HG03025 (cell line): Measurements from ENCODE around the gene MMEL1.
"Not testable (repeated sequence)": the region's sequence is repeated elsewhere in the genome, so short reads cannot be mapped to it uniquely, and the experiment has no call there.

Experiments
- ATAC-seq: cut with Tn5 transposase; IDR thresholded peaks from one replicate; pipeline ENCODE4 v1.9.1; 2021; ENCODE audit warnings: mild to moderate bottlenecking, moderate library complexity; ENCODE audit not compliant: unreplicated experiment, low FRiP score

The MMEL1 gene

DNA sequence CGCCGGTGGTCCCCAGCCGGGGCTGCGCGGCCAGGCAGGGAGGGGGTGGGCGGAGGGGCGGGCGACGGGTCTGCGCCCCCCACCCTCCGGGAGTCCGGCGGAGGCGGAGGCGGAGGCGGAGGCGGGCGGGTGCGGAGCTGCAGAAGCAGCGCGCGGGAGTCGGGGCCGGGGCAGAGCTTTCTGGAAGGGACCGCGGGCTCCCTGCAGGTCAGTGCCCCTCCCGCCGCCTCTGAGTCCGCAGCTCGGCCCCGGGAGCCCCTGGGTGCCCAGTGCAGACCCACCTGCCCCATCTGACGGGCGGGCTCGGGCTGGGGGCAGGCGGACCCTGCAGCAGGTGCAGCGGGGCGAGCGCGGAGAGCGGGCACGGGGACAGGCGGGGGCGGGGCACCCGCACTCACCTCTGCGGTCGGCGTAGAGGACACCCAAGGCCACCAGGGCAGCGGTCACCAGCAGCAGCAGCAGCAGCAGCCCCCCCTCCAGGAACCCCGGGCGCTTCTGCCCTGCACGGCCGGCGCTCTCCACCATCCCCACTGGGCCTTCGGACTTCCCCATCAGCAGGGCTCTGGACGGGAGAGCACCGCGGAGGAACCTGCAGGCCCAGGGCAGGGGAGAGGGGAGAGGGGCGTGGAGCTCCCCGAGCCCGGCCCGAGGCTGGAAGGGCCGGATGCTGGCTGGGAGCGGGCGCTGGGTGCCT is 3.7 kb downstream of the MMEL1 start:
- ATAC-seq: no peak

DNA sequence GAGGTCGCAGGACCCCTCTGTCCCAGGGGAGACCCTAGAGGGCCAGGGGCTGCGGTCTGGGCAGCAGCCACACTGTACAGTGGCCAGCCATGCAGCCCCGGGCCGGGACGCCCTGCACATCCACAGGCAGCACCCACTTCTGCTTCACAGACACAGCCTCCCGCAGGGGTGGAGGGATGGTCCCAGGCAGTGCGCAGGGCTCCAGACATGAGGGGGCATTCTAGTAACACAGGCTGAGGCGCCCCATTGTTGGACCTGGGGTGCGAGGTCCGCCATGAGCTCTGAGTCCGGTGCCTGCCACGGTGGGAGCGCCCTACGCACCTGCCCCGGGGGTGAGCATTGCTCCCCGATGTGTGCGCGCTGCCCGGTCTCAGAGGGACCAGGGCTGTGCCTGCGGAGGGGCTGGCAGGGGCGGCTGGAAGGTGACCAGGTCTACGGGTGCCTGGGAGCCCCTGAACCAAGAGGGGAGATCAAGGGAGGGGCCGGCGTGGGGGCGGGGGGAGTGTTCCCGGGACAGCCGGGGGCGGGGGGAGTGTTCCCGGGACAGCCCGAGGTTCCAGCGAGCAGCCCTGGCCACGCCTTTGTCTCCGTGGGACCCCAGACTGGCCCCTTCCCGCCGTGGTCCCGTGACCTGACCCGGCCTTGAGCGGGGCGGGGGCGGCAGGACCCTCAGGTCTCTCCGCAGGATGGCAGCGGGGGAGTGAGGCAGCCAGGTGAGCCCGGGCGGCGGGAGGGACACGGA is 4.5 kb downstream of the MMEL1 start:
- ATAC-seq: no peak

DNA sequence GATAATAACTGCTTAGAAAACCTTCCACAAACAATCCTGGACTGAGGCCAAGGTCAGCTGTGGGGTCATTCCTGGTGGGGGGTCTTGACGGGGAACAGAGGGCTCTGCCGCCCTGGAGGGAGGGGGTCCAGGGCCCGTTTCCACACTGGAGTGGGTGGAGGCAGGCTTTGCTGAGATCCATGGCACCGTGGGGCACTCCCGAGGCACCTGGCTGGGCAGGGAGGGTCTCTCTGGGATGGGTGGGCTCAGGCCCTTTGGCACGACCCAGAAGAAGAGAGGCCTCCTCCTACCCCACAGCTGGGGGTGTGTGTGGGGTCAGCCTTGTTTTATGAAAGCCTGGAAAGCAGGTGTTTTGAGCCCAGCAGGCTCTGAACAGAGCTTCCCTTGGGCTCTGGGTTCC is 5.1 kb downstream of the MMEL1 start:
- ATAC-seq: no peak

- not testable (repeated sequence) for ATAC-seq
Observed at GRCh38 chr1:2625748-2626147, 7.1 kb downstream of the MMEL1 start.

- ATAC-seq: no peak
Observed at GRCh38 chr1:2625311-2625710, 7.5 kb downstream of the MMEL1 start.

DNA sequence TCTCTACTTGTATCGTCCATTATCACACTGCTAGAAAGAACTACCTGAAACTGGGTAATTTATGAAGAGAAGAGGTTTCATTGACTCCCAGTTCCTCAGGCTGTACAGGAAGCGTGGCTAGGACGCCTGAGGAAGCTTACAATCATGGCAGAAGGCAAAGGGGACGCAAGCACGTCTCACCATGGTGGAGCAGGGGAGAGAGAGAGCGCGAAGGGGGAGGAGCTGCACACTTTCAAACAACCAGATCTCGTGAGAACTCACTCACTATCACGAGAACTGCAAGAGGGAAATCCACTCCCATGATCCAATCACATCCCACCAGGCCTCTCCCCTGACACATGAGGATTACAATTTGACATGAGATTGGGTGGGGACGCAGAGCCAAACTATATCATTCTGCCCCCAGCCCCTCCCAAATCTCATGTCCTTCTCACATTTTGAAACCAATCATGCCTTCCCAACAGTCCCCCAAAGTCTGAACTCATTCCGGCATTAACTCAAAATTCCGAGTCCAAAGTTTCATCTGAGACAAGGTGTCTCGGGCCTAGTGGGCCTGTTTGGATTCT is 8.0 kb downstream of the MMEL1 start:
- no peak for ATAC-seq

DNA sequence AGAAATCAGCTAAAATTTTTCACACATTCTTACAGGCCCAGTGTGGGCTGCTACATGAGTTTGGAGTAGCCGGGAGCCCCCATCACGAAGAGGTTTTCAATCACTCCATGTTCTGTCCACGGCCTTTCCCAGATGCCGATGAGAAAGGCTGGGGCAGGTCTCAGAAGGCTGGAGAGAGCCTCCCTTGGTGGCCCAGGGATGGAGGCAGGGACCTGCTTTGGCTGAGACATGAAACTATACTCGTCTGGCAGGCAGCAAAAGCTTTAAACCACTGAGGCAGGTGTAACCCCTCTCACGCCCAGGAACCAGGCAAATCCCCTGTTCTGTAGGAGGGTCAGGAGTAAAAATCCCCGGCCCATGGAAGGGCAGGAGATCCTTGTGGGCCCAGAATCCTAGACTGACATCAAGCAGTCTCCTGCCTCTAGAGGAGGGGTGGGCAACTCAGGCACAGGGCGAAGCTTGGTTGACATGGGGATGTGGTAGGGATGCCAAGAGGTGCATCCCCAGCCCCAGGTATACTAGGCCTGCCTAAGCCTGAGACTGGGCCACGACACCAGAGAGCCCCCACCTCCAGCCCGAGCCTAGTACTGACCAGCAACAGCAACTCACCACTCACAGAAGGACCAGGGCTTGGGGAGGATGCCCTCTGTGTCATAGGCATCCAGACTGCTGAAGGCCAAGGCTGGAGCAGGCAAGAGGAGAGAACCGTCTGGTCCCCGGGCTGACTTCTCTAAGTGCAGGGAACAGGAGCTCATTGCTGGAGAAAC is 9.1 kb downstream of the MMEL1 start:
- ATAC-seq: no peak

- no peak for ATAC-seq
Observed at GRCh38 chr1:2617971-2618470, 14.8 kb downstream of the MMEL1 start.

- no peak for ATAC-seq
Observed at GRCh38 chr1:2614145-2614544, 18.7 kb downstream of the MMEL1 start.

DNA sequence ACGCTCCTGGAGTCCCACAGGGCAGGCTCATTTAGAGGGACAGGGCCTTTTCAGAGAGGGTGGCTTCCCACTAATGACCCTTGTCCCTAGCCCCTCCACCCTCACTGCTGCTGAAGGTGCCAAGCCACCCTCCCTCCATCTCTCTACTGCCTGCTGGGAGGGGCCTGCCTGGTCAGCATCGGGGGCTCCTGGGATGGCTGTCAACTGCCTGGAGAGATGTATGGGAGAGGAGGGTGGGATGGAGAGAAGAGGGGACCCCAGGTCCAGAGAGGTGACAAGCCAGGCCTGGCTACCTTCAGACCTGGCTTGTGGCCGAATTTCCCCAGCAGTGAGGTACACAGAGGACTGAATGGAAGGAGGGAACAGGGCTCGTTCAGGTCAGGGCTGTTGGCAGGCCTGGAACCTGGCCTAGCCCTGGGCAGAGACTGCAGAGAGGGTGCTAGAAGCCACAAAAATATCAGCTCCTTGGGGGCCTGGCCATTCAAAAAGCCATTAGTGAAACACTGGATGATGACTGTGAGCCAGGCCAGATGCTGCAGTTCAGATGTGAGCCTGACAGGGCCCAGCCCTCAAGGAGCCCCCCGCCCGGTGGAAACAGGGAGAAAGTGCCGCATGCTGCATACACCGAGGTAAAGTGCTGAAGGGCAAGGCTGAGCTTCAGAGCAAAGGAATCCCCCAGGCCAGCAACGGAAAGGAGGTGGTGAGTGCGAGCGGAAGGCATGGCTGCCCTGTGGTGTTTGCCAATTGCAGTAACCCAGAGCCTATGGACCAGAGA is 20.0 kb downstream of the MMEL1 start:
- no peak for ATAC-seq

DNA sequence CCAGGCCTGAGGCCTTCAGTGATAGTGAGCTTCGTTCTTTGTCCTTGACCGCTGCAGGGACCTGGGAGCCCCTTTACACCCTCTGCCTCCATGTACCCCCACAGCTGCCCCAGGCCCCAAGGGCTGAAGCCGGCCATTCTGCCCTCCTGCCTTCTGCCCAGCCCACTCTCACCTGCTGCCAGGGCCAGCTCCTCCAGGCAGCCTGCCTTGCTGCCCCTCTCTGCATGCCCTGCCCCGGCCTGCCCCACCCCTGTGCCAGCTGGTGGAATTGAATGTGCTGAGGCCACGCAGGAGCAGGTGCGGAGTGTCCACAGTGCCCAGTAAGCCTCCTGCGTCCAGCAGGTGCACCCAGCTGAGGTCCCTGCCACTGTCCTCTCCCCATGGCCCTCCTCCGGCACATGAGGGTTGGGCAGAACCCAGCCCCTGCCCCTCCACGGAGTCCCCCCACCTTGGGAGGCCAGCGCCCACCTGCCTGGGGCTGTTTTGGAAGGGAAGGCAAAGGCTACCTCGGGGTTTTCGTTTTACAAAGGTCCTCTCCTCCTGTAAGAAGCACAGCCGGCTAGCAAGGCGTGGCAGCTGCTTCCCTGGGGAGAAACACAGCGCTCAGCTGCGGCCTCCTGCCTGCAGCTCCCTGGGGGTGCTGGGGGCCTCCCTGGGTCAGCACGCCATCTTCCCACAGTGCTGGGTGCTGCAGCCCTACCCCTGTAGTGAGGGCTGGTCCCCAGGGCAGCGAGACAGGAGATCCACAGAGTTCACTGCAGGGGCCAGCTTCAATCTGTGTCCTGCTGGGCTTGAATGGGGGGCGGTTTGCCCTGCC is 21.0 kb downstream of the MMEL1 start:
- ATAC-seq: no peak

DNA sequence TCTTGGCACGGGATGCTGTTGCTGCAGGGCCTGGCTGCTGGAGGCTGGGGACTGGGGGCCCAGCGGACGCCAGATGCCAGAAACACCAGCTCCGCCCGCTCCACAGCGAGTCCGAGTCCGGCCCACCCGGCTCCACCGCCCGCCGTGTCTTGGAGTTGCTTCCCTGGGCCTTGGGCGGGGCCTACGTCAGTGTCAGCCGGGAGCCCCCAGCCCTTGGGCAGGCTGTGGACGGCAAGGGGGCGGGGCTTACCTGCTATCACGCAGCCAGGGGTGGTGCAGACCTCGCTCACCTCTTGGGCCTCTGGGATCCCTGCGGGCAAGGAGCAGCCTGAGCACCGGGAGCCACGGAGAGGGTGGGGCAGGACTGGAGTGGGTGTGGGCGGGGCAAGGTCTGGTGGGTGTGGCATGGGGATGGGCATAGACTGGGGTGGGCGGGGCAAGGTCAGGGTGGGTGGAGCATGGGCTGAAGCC is 21.8 kb downstream of the MMEL1 start:
- no peak for ATAC-seq

GRCh38 chr1:2610036-2610959 is 22.5 kb downstream of the MMEL1 start:
- no peak for ATAC-seq

GRCh38 chr1:2609319-2610035 is 23.3 kb downstream of the MMEL1 start:
- ATAC-seq: no peak

- ATAC-seq: no peak
Observed at GRCh38 chr1:2607641-2608091, 25.1 kb downstream of the MMEL1 start.

- ATAC-seq: no peak
Observed at GRCh38 chr1:2606881-2607621, 25.8 kb downstream of the MMEL1 start.

GRCh38 chr1:2606396-2606880 is 26.4 kb downstream of the MMEL1 start:
- no peak for ATAC-seq
